DND-41 (cell line): ENCODE measurements around the gene VDAC2.

Source experiments
- ATAC-seq: fragments of 200-7000 bp; cut with Tn5 transposase; 3 replicates; pipeline ENCODE4 v1.9.1; 2021; ENCODE audit warnings: low read depth; ENCODE audit not compliant: insufficient read depth
- DNase-seq: peaks from one replicate; pipeline ENCODE4 v3.0.0-alpha.2; 2020
- H2AFZ ChIP-seq: 2 replicates; pipeline ENCODE4 v1.6.0; 2012; ENCODE audit warnings: low read depth, low read length
- H3K27ac ChIP-seq: 2 replicates; pipeline ENCODE4 v1.5.1; 2012; ENCODE audit warnings: low read length, inconsistent platforms
- H3K27me3 ChIP-seq: fragments of 200-600 bp; sonication (generic); 2 replicates; pipeline ENCODE4 v1.6.0; 2012; ENCODE audit warnings: low read length, mild to moderate bottlenecking, inconsistent platforms; ENCODE audit not compliant: insufficient read depth, poor library complexity
- H3K36me3 ChIP-seq: 2 replicates; pipeline ENCODE4 v1.5.1; 2012; ENCODE audit warnings: low read length, inconsistent platforms; ENCODE audit not compliant: insufficient read depth
- H3K4me1 ChIP-seq: 2 replicates; pipeline ENCODE4 v1.5.1; 2012; ENCODE audit warnings: mild to moderate bottlenecking, low read length; ENCODE audit not compliant: insufficient read depth
- H3K4me2 ChIP-seq: 2 replicates; pipeline ENCODE4 v1.6.0; 2012; ENCODE audit warnings: mild to moderate bottlenecking, moderate library complexity, low read length, inconsistent platforms; ENCODE audit not compliant: insufficient read depth
- H3K4me3 ChIP-seq, 2 experiments: fragments of 200-600 bp in 1 of 2; shearing (Covaris generic) in 1 of 2; 2 replicates each; pipeline ENCODE4 v1.5.1; 2012 to 2016; ENCODE audit warnings: inconsistent platforms in 2 of 2, low read length in 2 of 2, mild to moderate bottlenecking in 2 of 2, low read depth in 1 of 2, moderate library complexity in 1 of 2
- H3K79me2 ChIP-seq: 2 replicates; pipeline ENCODE4 v1.6.0; 2012; ENCODE audit warnings: low read length, inconsistent platforms; ENCODE audit not compliant: insufficient read depth
- H3K9ac ChIP-seq: 2 replicates; pipeline ENCODE4 v1.6.0; 2012; ENCODE audit warnings: low read depth, mild to moderate bottlenecking, inconsistent platforms, low read length, moderate library complexity
- H3K9me3 ChIP-seq: 2 replicates; pipeline ENCODE4 v1.5.1; 2012; ENCODE audit warnings: low read length, moderate library complexity, mild to moderate bottlenecking, inconsistent platforms; ENCODE audit not compliant: insufficient read depth, severe bottlenecking
- H4K20me1 ChIP-seq: 2 replicates; pipeline ENCODE4 v1.6.0; 2012; ENCODE audit warnings: low read length; ENCODE audit not compliant: insufficient read depth
- CTCF ChIP-seq: IDR thresholded peaks from 2 replicates; pipeline ENCODE4 v1.5.1; 2012; ENCODE audit warnings: borderline replicate concordance, low read length, moderate library complexity, mild to moderate bottlenecking; ENCODE audit not compliant: poor library complexity, severe bottlenecking; ENCODE audit errors: extremely low read depth
- EZH2 ChIP-seq: IDR thresholded peaks from 3 replicates; pipeline ENCODE4 v1.6.1; 2012; ENCODE audit warnings: borderline replicate concordance, low read depth, mild to moderate bottlenecking, moderate library complexity, low read length, inconsistent platforms; ENCODE audit not compliant: severe bottlenecking

Gene VDAC2

GRCh38 chr10:75234683-75235374, 24.2 kb downstream of the VDAC2 start:
- Histone ChIP-seq H3K4me2 (peak overlapping the region; percentile 97), H4K20me1 (peaks cover 5% of the 10 kb centered on the region; the same call in 1 of the 2 replicates), H3K9ac (peak overlapping the region; percentile 72), H3K36me3 (peaks cover 37% of the 10 kb centered on the region), H3K4me1 (peaks cover 18% of the 10 kb centered on the region), H3K27me3 (no peaks in the 10 kb centered on the region), H3K9me3 (no peaks in the 10 kb centered on the region), H3K4me3 (peak overlapping the region; percentile 34 to 82; a peak in 3 of 4 replicates), H2AFZ (peak overlapping the region; percentile 98), H3K79me2 (peaks cover 4% of the 10 kb centered on the region; the same call in 1 of the 2 replicates), H3K27ac (peak overlapping the region; percentile 73)
- no peak for ATAC-seq
- TF ChIP-seq EZH2 (no peak), CTCF (no peak)
- DNase-seq, result no peak

- H3K27me3 ChIP-seq, result no peaks in the 10 kb centered on the region
- peak; percentile 87 for ATAC-seq
- peak within 1 kb of the TSS; percentile 72 for H3K9ac ChIP-seq
- peak within 1 kb of the TSS; percentile 34 to 82 for H3K4me3 ChIP-seq
- H3K9me3 ChIP-seq, result no peaks in the 10 kb centered on the region
- DNase-seq, result peak; percentile 92
- TF ChIP-seq EZH2 (no peak), CTCF (peak; percentile 99)
- H3K36me3 ChIP-seq, result peaks cover 29% of the 10 kb centered on the region
- peak within 1 kb of the TSS; percentile 73 for H3K27ac ChIP-seq
- H2AFZ ChIP-seq, result peak within 1 kb of the TSS; percentile 98
- H4K20me1 ChIP-seq, result peaks cover 5% of the 10 kb centered on the region; the same call in 1 of the 2 replicates
- peaks cover 18% of the 10 kb centered on the region for H3K4me1 ChIP-seq
- H3K4me2 ChIP-seq, result peak within 1 kb of the TSS; percentile 97
- H3K79me2 ChIP-seq, result peaks cover 4% of the 10 kb centered on the region; the same call in 1 of the 2 replicates
Observed at GRCh38 chr10:75235375-75236177, 25.0 kb downstream of the VDAC2 start, which contains the start of gene COMTD1. COMTD1 (minus strand) TSS chr10:75235957; CDS start chr10:75235928, 29 bp downstream.

- Histone ChIP-seq H4K20me1 (peaks cover 5% of the 10 kb centered on the region; the same call in 1 of the 2 replicates), H3K4me3 (peak overlapping the region in 1 of 2 experiments; percentile 82; a peak in 2 of 4 replicates), H3K27me3 (no peaks in the 10 kb centered on the region), H3K4me2 (peak overlapping the region; percentile 97), H3K36me3 (peaks cover 23% of the 10 kb centered on the region), H3K4me1 (peaks cover 18% of the 10 kb centered on the region), H2AFZ (peak overlapping the region; percentile 92), H3K27ac (peak overlapping the region; percentile 67), H3K9me3 (no peaks in the 10 kb centered on the region), H3K9ac (peak overlapping the region; percentile 72), H3K79me2 (peaks cover 4% of the 10 kb centered on the region; the same call in 1 of the 2 replicates)
- DNase-seq (no peak), ATAC-seq (no peak)
- TF ChIP-seq CTCF, result no peak
- TF ChIP-seq EZH2, result no peak
Observed at GRCh38 chr10:75236178-75236825, 25.7 kb downstream of the VDAC2 start.
